ENCODE data around the gene SHOC2. TPM values are rescaled to one million over a fixed set of nuclear protein-coding genes. Genes with fewer than 3 reads are reported as not detected.

Gene SHOC2
- total RNA-seq, 1 experiment from 2014 or later: 14.3 TPM

- ATAC-seq (no peak), DNase-seq (no peak)
- H3K9me3 ChIP-seq (ENCODE audit: low read length): no peaks in the 10 kb centered on the region
- peak overlapping the region; percentile 86 for H3K4me3 ChIP-seq (ENCODE audit: low read length)
- H3K4me1 ChIP-seq (ENCODE audit: insufficient read depth, low read length): peaks cover 16% of the 10 kb centered on the region
- BruUV-seq (replicated peaks): TSS peak; percentile 60
- H2AFZ ChIP-seq (ENCODE audit: low read length): peak overlapping the region; percentile 82
- CTCF ChIA-PET: no interaction called here
- no peaks in the 10 kb centered on the region for H3K9me2 ChIP-seq (replicated peaks; ENCODE audit: low read length)
- peak overlapping the region; percentile 99 for H3K4me2 ChIP-seq (ENCODE audit: low read length)
- H3F3A ChIP-seq (ENCODE audit: low read length, unreplicated experiment): no peaks in the 10 kb centered on the region
- intact Hi-C loops (cut with micrococcal nuclease): loop anchor here (5.0 kb wide), 1 partner anchor 126 kb away; no protein-coding TSS in a partner anchor
- H3K27me3 ChIP-seq (ENCODE audit: low read length): no peaks in the 10 kb centered on the region
- peak overlapping the region; percentile 80 for H3K9ac ChIP-seq (ENCODE audit: low read length)
- peaks cover 24% of the 10 kb centered on the region for H3K79me2 ChIP-seq (ENCODE audit: low read length)
- TF ChIP-seq EZH2 (IDR thresholded peaks at IDR 0.05; ENCODE audit: low read length, unreplicated experiment): no peak
- TF ChIP-seq CTCF (conservative IDR thresholded peaks at IDR 0.05; ENCODE audit: low read depth, low read length): no peak
- TF ChIP-seq EZH2phosphoT487 (IDR thresholded peaks at IDR 0.05; ENCODE audit: borderline replicate concordance, low read length): no peak
- H3K36me3 ChIP-seq (ENCODE audit: low read depth, low read length): no peaks in the 10 kb centered on the region
- POLR2A ChIA-PET (ENCODE audit: unreplicated experiment): no interaction called here
- H4K20me1 ChIP-seq (ENCODE audit: low read length): no peaks in the 10 kb centered on the region
- peak overlapping the region; percentile 46 for H3K27ac ChIP-seq (ENCODE audit: low read length)
Measured at GRCh38 chr10:110872984-110873923, 46.1 kb upstream of the SHOC2 start.

- H3K4me2 ChIP-seq (ENCODE audit: low read length): peak overlapping the region; percentile 99
- no peaks in the 10 kb centered on the region for H3K27me3 ChIP-seq (ENCODE audit: low read length)
- DNase-seq (no peak), ATAC-seq (no peak)
- no peak overlapping the region for H2AFZ ChIP-seq (ENCODE audit: low read length)
- H3F3A ChIP-seq (ENCODE audit: low read length, unreplicated experiment): no peaks in the 10 kb centered on the region
- H3K9me2 ChIP-seq (replicated peaks; ENCODE audit: low read length): no peaks in the 10 kb centered on the region
- H3K4me3 ChIP-seq (ENCODE audit: low read length): peak overlapping the region; percentile 86
- H3K4me1 ChIP-seq (ENCODE audit: insufficient read depth, low read length): peaks cover 16% of the 10 kb centered on the region
- H3K27ac ChIP-seq (ENCODE audit: low read length): no peak overlapping the region
- H4K20me1 ChIP-seq (ENCODE audit: low read length): no peaks in the 10 kb centered on the region
- no peaks in the 10 kb centered on the region for H3K9me3 ChIP-seq (ENCODE audit: low read length)
- ChIA-PET POLR2A (ENCODE audit: unreplicated experiment) (no interaction called here), CTCF (no interaction called here)
- H3K36me3 ChIP-seq (ENCODE audit: low read depth, low read length): no peaks in the 10 kb centered on the region
- peak overlapping the region; percentile 80 for H3K9ac ChIP-seq (ENCODE audit: low read length)
- intact Hi-C loops (cut with micrococcal nuclease): loop anchor here (5.0 kb wide), 1 partner anchor 127 kb away; no protein-coding TSS in a partner anchor
- TF ChIP-seq EZH2 (IDR thresholded peaks at IDR 0.05; ENCODE audit: low read length, unreplicated experiment) (no peak), CTCF (conservative IDR thresholded peaks at IDR 0.05; ENCODE audit: low read depth, low read length) (no peak), EZH2phosphoT487 (IDR thresholded peaks at IDR 0.05; ENCODE audit: borderline replicate concordance, low read length) (no peak)
- BruUV-seq (replicated peaks): no TSS peak
- peaks cover 24% of the 10 kb centered on the region for H3K79me2 ChIP-seq (ENCODE audit: low read length)
Measured at GRCh38 chr10:110873951-110874350, 45.5 kb upstream of the SHOC2 start.

- H2AFZ ChIP-seq (ENCODE audit: low read length): no peak overlapping the region
- CTCF ChIA-PET: no interaction called here
- intact Hi-C loops (cut with micrococcal nuclease): no loop called here
- peaks cover 15% of the 10 kb centered on the region for H3K4me1 ChIP-seq (ENCODE audit: insufficient read depth, low read length)
- no peaks in the 10 kb centered on the region for H4K20me1 ChIP-seq (ENCODE audit: low read length)
- no peaks in the 10 kb centered on the region for H3K9me3 ChIP-seq (ENCODE audit: low read length)
- no peak overlapping the region for H3K27ac ChIP-seq (ENCODE audit: low read length)
- no peak overlapping the region for H3K9ac ChIP-seq (ENCODE audit: low read length)
- H3K79me2 ChIP-seq (ENCODE audit: low read length): peaks cover 24% of the 10 kb centered on the region
- no TSS peak for BruUV-seq (replicated peaks)
- ATAC-seq (no peak), DNase-seq (no peak)
- no peaks in the 10 kb centered on the region for H3K36me3 ChIP-seq (ENCODE audit: low read depth, low read length)
- no peaks in the 10 kb centered on the region for H3K9me2 ChIP-seq (replicated peaks; ENCODE audit: low read length)
- TF ChIP-seq CTCF (conservative IDR thresholded peaks at IDR 0.05; ENCODE audit: low read depth, low read length) (no peak), EZH2 (IDR thresholded peaks at IDR 0.05; ENCODE audit: low read length, unreplicated experiment) (no peak), EZH2phosphoT487 (IDR thresholded peaks at IDR 0.05; ENCODE audit: borderline replicate concordance, low read length) (no peak)
- no peaks in the 10 kb centered on the region for H3K27me3 ChIP-seq (ENCODE audit: low read length)
- no peak overlapping the region for H3K4me3 ChIP-seq (ENCODE audit: low read length)
- H3K4me2 ChIP-seq (ENCODE audit: low read length): no peak overlapping the region
- POLR2A ChIA-PET (ENCODE audit: unreplicated experiment): no interaction called here
- no peaks in the 10 kb centered on the region for H3F3A ChIP-seq (ENCODE audit: low read length, unreplicated experiment)
Measured at GRCh38 chr10:110876000-110876399, 43.4 kb upstream of the SHOC2 start.

All from PC-3 (cell line).